ENCODE measurements around the gene HECW1. TPM values are rescaled to one million over a fixed set of nuclear protein-coding genes. Genes with fewer than 3 reads are reported as not detected.

Gene HECW1
- total RNA-seq, 1 donor from 2014 or later = not detected

DNA sequence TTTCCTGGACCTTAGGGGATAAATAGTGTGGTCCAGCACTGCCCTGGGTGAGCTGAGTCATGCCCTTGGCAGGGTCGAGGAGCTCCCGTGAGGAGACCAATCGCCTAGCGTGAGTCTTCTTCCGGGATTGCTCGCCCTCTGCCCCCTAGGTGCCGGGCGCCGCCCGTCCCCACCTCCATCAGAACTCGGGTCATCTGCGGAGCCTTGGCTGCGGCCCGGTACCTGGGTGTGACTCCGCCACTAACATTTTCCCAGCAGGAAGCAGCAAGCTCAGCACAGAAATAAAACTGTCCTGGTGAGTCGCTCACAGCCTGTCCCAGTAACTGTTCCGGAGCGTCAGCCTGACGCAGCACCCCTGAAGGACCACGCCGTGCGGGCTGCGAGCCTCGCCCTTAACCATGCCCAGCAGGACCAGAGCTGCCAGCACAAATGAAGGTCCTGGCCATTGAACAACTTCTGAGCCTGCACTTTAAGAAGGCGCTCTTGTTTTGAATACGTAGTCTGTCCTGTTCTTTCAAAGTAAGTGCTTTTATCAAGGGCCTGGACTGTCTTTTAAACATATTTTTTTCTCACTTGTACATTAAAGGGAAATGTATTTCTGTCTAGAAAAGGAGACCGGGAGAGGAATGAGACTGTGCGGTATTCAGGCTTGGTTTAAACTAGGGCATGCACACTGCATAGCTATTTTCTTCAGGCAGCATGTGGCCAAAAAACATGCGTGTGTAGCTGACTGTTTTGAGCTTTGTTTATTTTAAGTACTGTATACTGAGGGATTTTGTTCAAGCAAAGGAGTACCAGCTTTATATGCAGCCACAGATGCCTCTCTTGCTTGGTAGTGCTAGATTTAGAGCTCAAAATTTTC lies 136.7 kb downstream of the HECW1 start:
- no peak for DNase-seq (ENCODE audit: low read depth)

DNA sequence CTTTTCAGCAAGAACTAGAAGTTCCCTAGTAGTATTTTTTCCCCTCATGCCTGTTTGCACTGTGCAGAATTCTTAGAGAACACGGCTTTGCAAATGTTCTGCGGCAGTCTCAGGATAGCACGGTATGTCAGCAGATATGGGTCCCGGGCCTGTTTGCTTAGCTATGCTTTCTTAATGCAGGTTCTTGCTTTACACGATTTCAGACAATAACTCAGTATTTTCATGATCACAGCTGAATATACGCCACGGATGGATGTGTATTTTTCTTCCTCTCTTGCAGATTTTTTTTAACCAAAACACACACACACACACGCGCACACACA lies 137.3 kb downstream of the HECW1 start:
- no peak for DNase-seq (ENCODE audit: low read depth)

DNA sequence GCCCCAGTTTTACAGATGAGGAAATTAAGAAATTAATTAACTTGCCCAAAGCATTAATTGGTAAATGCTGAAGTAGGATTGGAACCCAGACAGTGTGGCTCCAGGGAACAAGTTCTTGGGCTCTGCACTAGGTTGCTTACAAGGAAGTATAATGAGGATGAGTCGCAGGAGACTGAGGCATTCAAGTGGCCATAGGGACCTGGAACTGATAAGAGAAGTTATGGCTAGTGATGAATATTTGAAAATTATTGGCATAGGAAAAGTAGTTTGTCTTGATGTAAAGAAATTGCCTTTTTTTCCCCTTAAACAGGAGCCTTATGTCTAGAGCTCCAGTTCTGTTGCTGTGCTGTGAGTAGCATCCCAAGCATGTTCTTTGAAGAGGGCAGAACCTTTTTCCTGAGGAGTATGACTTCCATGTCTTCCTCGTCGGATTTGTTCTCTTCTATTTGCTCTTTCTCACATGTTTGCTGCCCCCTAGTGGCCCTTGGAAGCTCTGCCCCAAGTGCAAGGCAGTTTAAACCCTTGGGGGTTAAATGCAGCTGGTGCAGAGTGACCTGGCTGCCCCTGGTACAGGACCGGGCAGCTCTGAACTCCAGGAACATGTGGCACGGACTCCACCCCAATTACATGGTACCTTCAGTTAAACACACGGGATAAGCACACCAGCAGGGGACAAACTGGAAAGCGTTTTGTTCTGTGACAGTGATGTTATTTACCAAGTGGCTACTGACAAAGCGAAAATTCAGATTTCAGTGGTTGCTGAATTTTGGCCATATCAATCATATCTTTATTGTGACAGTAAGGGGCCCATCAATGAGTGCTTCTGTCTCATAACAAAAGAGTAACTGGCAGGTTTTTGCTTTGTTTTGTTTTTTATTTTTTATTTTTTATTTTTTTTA lies 148.8 kb downstream of the HECW1 start:
- peak; percentile 93 for DNase-seq (ENCODE audit: low read depth)

- DNase-seq (ENCODE audit: low read depth) = no peak
These were observed 152.7 kb downstream of the HECW1 start for GRCh38 chr7:43265139-43265538.

GRCh38 chr7:43273939-43274719 lies 161.7 kb downstream of the HECW1 start:
- DNase-seq (ENCODE audit: low read depth) = no peak

DNA sequence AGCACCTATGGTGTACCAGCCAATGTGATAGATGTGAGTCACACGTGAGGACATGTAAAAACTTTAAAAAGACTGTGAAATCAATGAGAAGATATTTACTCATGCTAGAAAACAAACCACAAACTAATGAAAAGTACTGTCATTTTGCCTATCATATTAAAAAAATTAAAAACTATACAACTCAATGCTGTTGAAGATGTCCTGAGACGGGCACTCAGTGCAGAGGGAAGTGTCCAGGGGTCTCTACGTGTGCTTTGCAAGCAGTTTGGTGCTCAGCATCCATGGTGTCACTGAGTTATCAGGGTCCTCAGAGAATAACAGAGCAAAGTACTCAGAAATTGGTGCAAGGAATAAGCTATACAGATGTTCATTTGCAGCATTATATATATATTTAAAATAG lies 162.3 kb downstream of the HECW1 start:
- DNase-seq (ENCODE audit: low read depth) = no peak

- no peak for DNase-seq (ENCODE audit: low read depth)
These were observed 164.1 kb downstream of the HECW1 start for GRCh38 chr7:43276547-43276946.

- DNase-seq (ENCODE audit: low read depth) = no peak
These were observed 165.7 kb downstream of the HECW1 start for GRCh38 chr7:43278088-43278644.

DNA sequence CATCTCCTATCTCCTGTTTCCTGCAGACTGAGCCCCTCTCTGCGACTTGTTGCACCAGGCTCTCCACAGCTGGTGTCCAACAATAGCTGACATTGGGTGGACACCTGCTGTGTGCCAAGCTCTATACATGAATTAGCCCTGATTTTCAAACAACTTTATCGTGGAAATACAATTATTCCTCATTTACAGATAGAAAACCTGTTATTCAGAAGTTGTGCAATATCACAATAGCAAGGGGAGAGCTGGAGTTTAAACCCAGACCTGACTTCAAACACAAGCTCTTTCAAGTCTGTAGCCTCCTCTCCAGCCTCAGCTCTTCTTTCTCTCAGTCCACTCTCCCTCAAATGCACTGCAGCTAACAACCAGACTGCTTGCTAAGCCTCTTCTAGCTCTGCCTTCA lies 168.8 kb downstream of the HECW1 start:
- DNase-seq (ENCODE audit: low read depth) = no peak

- DNase-seq (ENCODE audit: low read depth) = no peak
These were observed 171.3 kb downstream of the HECW1 start for GRCh38 chr7:43283706-43284105.

DNA sequence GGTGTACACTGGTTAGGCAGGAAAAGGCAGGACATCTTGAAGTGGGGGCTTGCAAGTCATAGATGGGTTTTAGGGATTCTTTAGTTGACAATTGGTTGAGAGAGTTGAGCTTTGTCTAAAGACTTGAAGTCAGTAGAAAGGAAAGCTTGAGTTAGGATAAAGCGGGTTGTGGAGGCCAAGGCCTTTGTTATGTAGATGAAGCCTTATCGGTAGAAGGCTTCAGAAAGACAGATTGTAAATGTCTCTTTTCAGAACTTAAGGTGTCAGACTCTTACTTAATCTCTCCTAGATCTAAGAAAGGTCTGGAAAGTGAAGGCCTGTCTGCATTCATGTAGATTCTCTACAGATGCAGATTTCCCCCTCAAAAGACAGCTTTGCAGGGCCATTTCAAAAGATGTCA lies 177.4 kb downstream of the HECW1 start:
- no peak for DNase-seq (ENCODE audit: low read depth)

GRCh38 chr7:43290978-43291377 lies 178.5 kb downstream of the HECW1 start:
- no peak for DNase-seq (ENCODE audit: low read depth)

GRCh38 chr7:43291789-43292188 lies 179.3 kb downstream of the HECW1 start:
- DNase-seq (ENCODE audit: low read depth) = no peak

DNA sequence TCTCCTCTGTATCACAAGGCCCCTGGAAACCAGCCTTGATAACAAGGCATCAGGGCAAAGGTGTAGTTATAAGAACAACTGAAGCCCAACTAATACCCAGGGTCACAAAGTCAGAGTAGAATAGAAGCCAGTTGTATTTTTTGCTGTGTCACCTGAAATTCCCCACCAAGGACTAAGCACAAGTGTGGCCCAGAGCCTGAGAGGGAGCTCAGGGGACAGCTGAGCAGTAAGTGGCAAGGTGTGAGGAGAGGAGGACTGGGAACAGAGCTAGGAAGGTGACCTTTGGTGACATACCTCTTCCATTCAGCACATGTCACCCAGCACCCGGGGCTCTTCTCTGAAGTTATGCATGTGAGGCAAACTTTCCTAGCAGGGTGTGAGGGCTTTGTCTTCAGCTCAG lies 179.9 kb downstream of the HECW1 start:
- no peak for DNase-seq (ENCODE audit: low read depth)

DNA sequence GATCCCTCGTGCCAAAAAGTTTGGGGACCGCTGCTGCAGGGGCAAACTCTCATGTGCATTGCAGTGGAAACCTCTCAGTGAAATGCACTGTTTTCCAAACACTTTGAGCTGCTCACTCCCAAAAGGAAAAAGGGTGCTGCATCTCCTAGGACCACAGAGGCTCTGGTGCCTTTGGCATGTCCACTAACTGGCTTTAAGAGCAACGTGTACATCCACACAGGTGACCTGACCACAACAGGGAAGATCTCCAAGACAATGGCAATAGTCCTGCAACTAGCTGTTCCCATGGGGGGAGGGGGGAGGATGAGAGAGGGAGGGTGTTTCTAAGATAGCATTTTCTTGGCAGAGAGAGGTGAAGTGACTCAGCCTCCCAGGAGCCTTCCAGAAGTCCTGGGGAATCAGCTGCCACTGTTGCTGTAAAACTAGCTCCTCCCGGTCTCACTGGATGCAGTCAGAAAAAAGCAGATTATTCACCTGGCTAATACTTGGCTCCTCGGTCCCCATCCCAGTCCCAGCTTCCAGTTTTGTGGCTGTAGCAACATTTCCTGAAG lies 181.7 kb downstream of the HECW1 start:
- DNase-seq (ENCODE audit: low read depth) = peak; percentile 74

DNA sequence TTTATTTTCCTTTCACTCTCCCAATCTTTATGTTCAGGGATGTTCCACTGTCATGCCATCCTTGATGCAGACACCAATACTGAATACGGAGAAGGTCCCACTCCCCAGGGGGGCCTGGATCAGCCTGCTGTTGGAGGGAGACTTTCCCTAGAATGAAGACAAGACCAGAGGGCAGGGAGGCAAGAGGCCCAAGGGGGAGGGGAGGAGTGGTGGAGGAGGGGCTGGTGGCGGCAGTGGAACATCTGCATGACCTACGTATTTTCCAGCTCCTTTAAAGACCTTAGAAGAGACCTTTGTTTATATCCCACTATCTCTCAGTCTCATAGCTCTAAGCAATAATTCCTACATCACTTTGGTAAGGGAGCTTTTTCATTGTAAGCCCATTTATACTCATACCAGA lies 183.0 kb downstream of the HECW1 start:
- no peak for DNase-seq (ENCODE audit: low read depth)

DNA sequence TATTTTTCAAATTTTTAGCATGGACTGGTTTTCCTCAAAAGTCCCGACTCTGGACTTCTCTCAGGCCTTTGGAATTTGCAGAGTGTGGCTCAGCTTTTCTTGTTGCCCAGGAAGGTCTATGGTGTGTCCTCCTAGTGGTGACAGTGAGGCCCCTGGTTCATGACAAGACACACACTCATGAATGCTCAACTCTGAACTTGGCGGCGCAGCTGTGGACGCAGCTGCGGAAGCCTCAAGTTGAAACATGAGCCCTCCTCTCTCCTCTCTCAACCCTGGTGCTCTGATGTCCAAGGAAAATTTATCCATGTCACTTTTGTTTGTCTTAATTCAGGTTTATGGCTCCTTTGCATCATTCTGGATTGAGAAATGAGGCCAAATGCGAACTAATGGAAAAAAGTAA lies 183.9 kb downstream of the HECW1 start:
- peak; percentile 85 for DNase-seq (ENCODE audit: low read depth)

DNA sequence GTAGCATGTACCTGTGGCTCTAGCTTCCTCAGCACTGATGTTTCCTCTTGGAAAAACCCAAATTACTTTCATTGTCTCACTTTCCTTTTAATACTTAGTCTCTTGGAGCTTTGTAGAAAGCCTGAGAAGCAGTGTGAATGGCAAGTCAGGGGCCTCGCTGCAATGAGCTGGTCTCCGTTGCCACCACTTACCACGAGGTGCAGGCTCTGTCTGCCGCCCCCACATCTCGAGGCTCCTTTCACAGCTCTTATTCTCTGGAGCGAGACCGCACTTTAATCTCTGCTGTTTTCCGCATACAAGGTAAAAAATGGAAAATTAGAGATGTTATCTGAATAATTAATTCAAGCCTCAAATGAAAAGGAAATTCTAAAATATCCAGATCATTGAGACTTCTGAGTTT lies 186.2 kb downstream of the HECW1 start:
- no peak for DNase-seq (ENCODE audit: low read depth)

GRCh38 chr7:43300121-43300520 lies 187.7 kb downstream of the HECW1 start:
- DNase-seq (ENCODE audit: low read depth) = no peak

DNA sequence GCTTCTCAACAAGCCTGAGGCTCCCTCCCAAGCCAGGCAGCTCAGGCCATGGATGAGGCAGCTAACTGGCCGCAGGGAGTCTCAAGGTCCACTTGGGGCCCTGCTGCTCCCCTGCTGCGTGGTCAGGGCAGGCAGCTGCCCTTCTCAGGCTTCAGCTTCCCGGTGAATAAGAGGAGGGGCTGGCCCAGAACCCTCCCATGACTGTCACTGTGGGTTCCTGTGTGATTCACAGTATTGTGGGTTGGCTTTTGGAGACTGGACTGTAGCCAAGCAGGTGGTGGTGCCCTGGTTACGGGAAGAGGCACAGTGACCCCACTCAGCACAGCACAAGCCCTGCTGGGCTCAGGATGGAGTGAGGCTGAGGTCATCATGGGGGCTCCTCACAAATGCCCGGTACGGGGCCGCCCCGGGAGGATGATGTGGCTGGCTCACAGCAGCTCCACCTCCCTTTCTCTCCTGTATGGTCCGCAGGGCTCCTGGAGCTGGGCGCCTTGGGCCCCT lies 189.8 kb downstream of the HECW1 start:
- peak; percentile 99 for DNase-seq (ENCODE audit: low read depth)
